Transverse colon (tissue), 4 donors: ENCODE data around the gene TIMM22. TPM values are rescaled to one million over a fixed set of nuclear protein-coding genes. Genes with fewer than 3 reads are reported as not detected.

ENCODE experiments used
- DNase-seq: peaks from one replicate; pipeline ENCODE4 v3.0.0-alpha.2; 2019
- H3K27ac ChIP-seq, 4 donors: fragments of 200-600 bp; sonication (generic); 2 replicates each; pipeline ENCODE4 v1.5.1; 2016 to 2018; ENCODE audit warnings: inconsistent platforms in 4 of 4
- H3K27me3 ChIP-seq: fragments of 200-600 bp; sonication (generic); 2 replicates; pipeline ENCODE4 v1.5.1; 2017; ENCODE audit warnings: inconsistent platforms
- H3K36me3 ChIP-seq, 4 donors: fragments of 200-600 bp; sonication (generic); 2 replicates each; pipeline ENCODE4 v1.5.1; 2017 to 2019; ENCODE audit warnings: inconsistent platforms in 4 of 4
- H3K4me1 ChIP-seq, 4 donors: fragments of 200-600 bp; sonication (generic); 2 replicates each; pipeline ENCODE4 v1.5.1; 2017 to 2020; ENCODE audit warnings: inconsistent platforms in 4 of 4
- H3K4me3 ChIP-seq, 4 donors: fragments of 200-600 bp; sonication (generic); 1 replicate in 1 of 4; 2 replicates in 3 of 4; pipeline versions ENCODE4 v1.5.1 to v1.6.1; 2017 to 2019; ENCODE audit warnings: inconsistent platforms in 4 of 4
- H3K9me3 ChIP-seq, 2 donors: fragments of 200-600 bp; sonication (generic); 2 replicates each; pipeline ENCODE4 v1.5.1; 2017 to 2019; ENCODE audit warnings: inconsistent platforms in 2 of 2
- EP300 ChIP-seq: sonication (generic); formaldehyde crosslinking; IDR thresholded peaks from one replicate; pipeline ENCODE4 v1.6.1; 2017; ENCODE audit warnings: antibody characterized with exemption, low read depth
- POLR2A ChIP-seq: fragments of 450-650 bp; IDR thresholded peaks from one replicate; pipeline ENCODE4 v1.6.1; 2016; ENCODE audit warnings: antibody characterized with exemption, mild to moderate bottlenecking, moderate library complexity
- POLR2AphosphoS5 ChIP-seq, 3 donors: sonication (generic); formaldehyde crosslinking; IDR thresholded peaks; one replicate each; pipeline ENCODE4 v1.6.1; 2016; ENCODE audit warnings: antibody characterized with exemption in 3 of 3
- WGBS, 2 donors: methylation state at CpG; one replicate each; pipeline ENCODE4 v1.1.5; 2018; ENCODE audit warnings: low coverage in 1 of 2; 5-methylcytosine and 5-hydroxymethylcytosine counted together
- in situ Hi-C, 4 donors: fragments of 200-750 bp; cut with MboI; loops; one replicate each; pipeline versions ENCODE4 v1.15.0 to v1.15.1; 2017; ENCODE audit warnings: low sequenced_read_pairs in 3 of 4, low pct_ligation_motif_present in 1 of 4, low pct_unique_long_range_greater_than_20kb in 1 of 4
- intact Hi-C: fragments of 100-400 bp; cut with DNase I; formaldehyde crosslinking; loops from one replicate; pipeline ENCODE4 v1.15.1; 2023; ENCODE audit warnings: low total_unique reads
- total RNA-seq, 4 donors: library from RNA; depleted of rRNA; stranded (reverse); fragments of >200 nt; gene quantifications; one replicate each; pipeline ENCODE4 v1.1.0, GENCODE V29; 2016
- TF ChIP-seq, protein P1 (sequence below), 5 experiments: fragments of 200-600 bp in 3 of 5; fragments of 450-650 bp in 2 of 5; sonication (generic) in 3 of 5; IDR thresholded peaks; 1 replicate in 2 of 5; 2 replicates in 3 of 5; pipeline ENCODE4 v1.5.1; 2016 to 2017; ENCODE audit warnings: antibody characterized with exemption in 5 of 5, inconsistent platforms in 3 of 5, mild to moderate bottlenecking in 2 of 5, moderate library complexity in 1 of 5

Gene TIMM22
- total RNA-seq, 4 donors from 2014 or later, result 10.5 to 17.6 (median 12.1) TPM

DNA sequence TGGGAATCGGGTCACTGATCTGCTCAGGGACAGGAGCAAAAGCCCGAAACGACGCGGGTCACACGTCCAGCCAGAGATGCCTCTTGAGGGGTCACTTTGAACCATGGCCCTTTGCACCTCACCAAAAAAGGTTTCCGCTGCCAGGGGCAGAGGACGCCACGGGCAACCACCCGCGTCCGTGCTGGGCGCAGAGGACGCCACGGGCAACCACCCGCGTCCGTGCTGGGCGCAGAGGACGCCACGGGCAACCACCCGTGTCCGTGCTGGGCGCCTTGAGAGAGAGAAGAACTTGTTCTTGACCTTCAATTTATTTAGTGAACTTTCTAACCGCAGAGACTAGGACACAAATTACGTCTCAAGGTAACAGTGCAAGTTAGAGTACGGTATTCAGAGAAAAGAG lies 35.5 kb downstream of the TIMM22 start:
- Histone ChIP-seq H3K4me3 (no peak overlapping the region), H3K4me1 (peaks cover 3 to 28% (median 13%) of the 10 kb centered on the region in 4 donors), H3K36me3 (peaks cover 0 to 5% (median 1%) of the 10 kb centered on the region in 4 donors), H3K27me3 (no peaks in the 10 kb centered on the region), H3K27ac (peak overlapping the region in 1 of 4 donors; percentile 65), H3K9me3 (no peaks in the 10 kb centered on the region)
- no peak for DNase-seq
- TF ChIP-seq POLR2AphosphoS5 (IDR thresholded peaks at IDR 0.05) (no peak), EP300 (no peak), POLR2A (no peak)
- TF ChIP-seq, protein P1, sequence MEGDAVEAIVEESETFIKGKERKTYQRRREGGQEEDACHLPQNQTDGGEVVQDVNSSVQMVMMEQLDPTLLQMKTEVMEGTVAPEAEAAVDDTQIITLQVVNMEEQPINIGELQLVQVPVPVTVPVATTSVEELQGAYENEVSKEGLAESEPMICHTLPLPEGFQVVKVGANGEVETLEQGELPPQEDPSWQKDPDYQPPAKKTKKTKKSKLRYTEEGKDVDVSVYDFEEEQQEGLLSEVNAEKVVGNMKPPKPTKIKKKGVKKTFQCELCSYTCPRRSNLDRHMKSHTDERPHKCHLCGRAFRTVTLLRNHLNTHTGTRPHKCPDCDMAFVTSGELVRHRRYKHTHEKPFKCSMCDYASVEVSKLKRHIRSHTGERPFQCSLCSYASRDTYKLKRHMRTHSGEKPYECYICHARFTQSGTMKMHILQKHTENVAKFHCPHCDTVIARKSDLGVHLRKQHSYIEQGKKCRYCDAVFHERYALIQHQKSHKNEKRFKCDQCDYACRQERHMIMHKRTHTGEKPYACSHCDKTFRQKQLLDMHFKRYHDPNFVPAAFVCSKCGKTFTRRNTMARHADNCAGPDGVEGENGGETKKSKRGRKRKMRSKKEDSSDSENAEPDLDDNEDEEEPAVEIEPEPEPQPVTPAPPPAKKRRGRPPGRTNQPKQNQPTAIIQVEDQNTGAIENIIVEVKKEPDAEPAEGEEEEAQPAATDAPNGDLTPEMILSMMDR (IDR thresholded peaks at IDR 0.05), result no peak
- intact Hi-C loops (no loop called here), in situ Hi-C loops (no loop called here)
- 65 to 90% methylated on average over 3 to 27 of the region's 27 CpGs for WGBS, 2 donors

DNA sequence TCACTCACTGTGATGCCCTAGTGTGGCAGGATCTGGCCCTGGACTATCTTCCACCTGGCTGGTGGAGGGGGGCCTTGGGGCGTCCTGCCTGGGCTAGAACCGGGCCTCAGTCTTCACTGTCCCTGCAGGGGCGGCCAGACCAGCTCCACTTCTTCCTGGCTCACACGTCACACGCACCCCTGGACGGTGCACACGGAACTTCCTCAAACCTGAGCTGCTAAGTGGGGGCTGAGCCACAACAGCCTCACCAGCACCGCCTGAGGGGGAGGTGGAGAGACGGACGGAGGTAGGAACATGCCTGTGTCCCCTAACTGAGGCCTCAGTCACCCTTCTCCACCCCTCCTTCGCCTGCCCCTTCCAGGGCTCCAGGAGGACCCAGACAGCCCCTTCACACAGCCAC lies 36.6 kb downstream of the TIMM22 start:
- H3K4me3 ChIP-seq, result no peak overlapping the region
- H3K9me3 ChIP-seq, result no peaks in the 10 kb centered on the region
- peaks cover 0 to 6% (median 0%) of the 10 kb centered on the region in 4 donors for H3K36me3 ChIP-seq
- no peaks in the 10 kb centered on the region for H3K27me3 ChIP-seq
- intact Hi-C loops, result no loop called here
- WGBS, 2 donors, result 77% methylated on average over 11 of the region's 11 CpGs; no CpG with 5 or more reads in 1 of the 2 donors
- TF ChIP-seq POLR2AphosphoS5 (IDR thresholded peaks at IDR 0.05) (no peak), POLR2A (no peak), EP300 (no peak)
- TF ChIP-seq, protein P1 (IDR thresholded peaks at IDR 0.05), result no peak
- peaks cover 3 to 22% (median 13%) of the 10 kb centered on the region in 4 donors for H3K4me1 ChIP-seq
- DNase-seq, result no peak
- H3K27ac ChIP-seq, result no peak overlapping the region
- in situ Hi-C loops, result no loop called here

DNA sequence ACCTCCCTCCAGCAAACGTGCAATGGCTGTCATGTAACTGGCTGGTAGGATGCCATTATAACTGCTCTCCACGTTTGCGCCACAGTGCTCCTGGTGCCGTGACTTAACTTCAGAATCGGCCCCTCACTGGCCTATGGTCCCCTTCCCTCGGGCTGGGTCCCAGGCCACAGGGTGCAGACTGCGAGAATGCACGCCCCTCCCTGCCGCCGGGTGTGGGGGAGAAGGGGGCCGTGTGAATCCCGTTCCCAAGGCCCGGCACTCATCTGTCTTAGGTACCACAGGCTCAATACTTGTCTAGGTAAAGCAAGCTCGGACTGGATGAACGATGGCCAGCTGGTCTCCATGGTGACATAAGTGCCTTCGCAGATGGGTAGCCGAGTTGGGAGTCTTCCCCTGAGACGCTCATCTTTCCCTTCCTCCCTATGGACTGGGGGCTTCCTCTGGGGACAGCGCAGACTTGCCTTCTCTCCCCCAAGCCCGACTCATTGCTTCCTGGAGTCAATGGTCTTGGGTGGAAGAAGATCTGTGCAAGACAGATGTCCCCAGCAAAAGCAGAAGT lies 37.8 kb downstream of the TIMM22 start:
- Histone ChIP-seq H3K36me3 (peaks cover 0 to 6% (median 0%) of the 10 kb centered on the region in 4 donors), H3K4me3 (no peak overlapping the region), H3K4me1 (peaks cover 3 to 28% (median 10%) of the 10 kb centered on the region in 4 donors), H3K27me3 (no peaks in the 10 kb centered on the region), H3K27ac (no peak overlapping the region), H3K9me3 (no peaks in the 10 kb centered on the region)
- in situ Hi-C loops, result no loop called here
- no peak for TF ChIP-seq EP300
- no peak for TF ChIP-seq POLR2A
- TF ChIP-seq POLR2AphosphoS5 (IDR thresholded peaks at IDR 0.05), result no peak
- TF ChIP-seq, protein P1 (IDR thresholded peaks at IDR 0.05), result no peak
- DNase-seq, result no peak
- 83 to 94% methylated on average over 6 to 20 of the region's 20 CpGs for WGBS, 2 donors
- intact Hi-C loops, result no loop called here

DNA sequence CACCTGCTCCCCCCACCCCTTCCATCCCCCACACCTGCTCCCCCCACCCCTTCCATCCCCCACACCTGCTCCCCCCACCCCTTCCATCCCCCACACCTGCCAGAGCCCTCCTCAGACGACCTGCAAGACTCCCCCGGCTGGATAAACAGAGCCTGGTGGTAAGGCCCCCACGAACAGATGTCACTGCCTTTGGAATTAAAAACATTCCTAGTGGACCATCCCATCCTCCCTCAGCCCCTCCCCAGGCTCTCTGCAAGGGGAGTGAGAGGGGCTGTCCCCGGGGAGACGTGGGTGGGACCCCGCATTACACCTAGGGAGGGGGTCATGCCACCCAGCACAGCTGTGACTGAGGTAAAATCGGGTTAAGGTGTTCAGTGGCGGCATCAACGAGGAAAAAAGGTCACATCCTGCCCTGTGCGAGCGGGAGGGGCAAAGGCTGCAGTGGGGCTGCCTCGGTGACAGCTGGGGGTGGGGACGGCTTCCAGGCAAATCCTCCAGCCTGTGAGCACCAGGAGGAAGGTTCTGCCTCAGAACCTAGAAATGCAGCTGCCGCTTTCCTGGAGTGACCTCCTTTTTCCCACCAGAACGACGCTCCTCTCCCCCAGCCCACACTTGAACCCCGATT lies 38.7 kb downstream of the TIMM22 start:
- no peak for DNase-seq
- no peak overlapping the region for H3K27ac ChIP-seq
- H3K27me3 ChIP-seq, result no peaks in the 10 kb centered on the region
- no peak for TF ChIP-seq POLR2AphosphoS5 (IDR thresholded peaks at IDR 0.05)
- H3K4me1 ChIP-seq, result peaks cover 0 to 20% (median 10%) of the 10 kb centered on the region in 4 donors
- H3K9me3 ChIP-seq, result no peaks in the 10 kb centered on the region
- in situ Hi-C loops (no loop called here), intact Hi-C loops (no loop called here)
- no peak overlapping the region for H3K4me3 ChIP-seq
- H3K36me3 ChIP-seq, result peaks cover 0 to 6% (median 0%) of the 10 kb centered on the region in 4 donors
- WGBS, 2 donors, result 66 to 80% methylated on average over 4 to 15 of the region's 17 CpGs
